GM12878 (cell line): ENCODE results near the gene KRT7.

Experiments
- CEBPB ChIP-seq, 2 experiments: fragments of 150-350 bp in 1 of 2; IDR thresholded peaks; 2 replicates each; pipeline ENCODE4 v1.6.1; 2012 to 2014; ENCODE audit warnings: low read depth in 2 of 2, low read length in 2 of 2, borderline replicate concordance in 1 of 2, inconsistent platforms in 1 of 2
- CTCF ChIP-seq, 3 experiments: IDR thresholded peaks in 2 of 3; conservative IDR thresholded peaks in 1 of 3; 2 replicates each; pipeline ENCODE4 v1.5.1; 2011; ENCODE audit warnings: low read depth in 3 of 3, low read length in 3 of 3, mild to moderate bottlenecking in 3 of 3, control low read depth in 2 of 3, moderate library complexity in 2 of 3, inconsistent platforms in 1 of 3, mixed read lengths in 1 of 3; ENCODE audit not compliant: control insufficient read depth in 2 of 3, insufficient read depth in 1 of 3; ENCODE audit errors: extremely low read depth in 1 of 3
- EP300 ChIP-seq, 2 experiments: fragments of 150-350 bp in 1 of 2; IDR thresholded peaks; 2 replicates each; pipeline ENCODE4 v1.6.1; 2011 to 2012; ENCODE audit warnings: low read depth in 2 of 2, low read length in 2 of 2, borderline replicate concordance in 1 of 2, improper control_type of control experiment in 1 of 2, inconsistent platforms in 1 of 2; ENCODE audit not compliant: control insufficient read depth in 1 of 2
- POLR2A ChIP-seq: IDR thresholded peaks from 2 replicates; pipeline ENCODE4 v1.6.1; 2011; ENCODE audit warnings: low read depth, mild to moderate bottlenecking, low read length
- RCOR1 ChIP-seq: conservative IDR thresholded peaks from 2 replicates; pipeline ENCODE4 v1.6.1; 2012; ENCODE audit warnings: low read depth, low read length, improper control_type of control experiment
- RFX5 ChIP-seq: IDR thresholded peaks from 2 replicates; pipeline ENCODE4 v1.6.1; 2011; ENCODE audit warnings: low read depth, low read length, improper control_type of control experiment
- SUPT20H ChIP-seq: IDR thresholded peaks from 2 replicates; pipeline ENCODE4 v1.6.1; 2011; ENCODE audit warnings: low read depth, mild to moderate bottlenecking, low read length, moderate library complexity, borderline replicate concordance; ENCODE audit not compliant: control insufficient read depth
- YY1 ChIP-seq: IDR thresholded peaks from 2 replicates; pipeline ENCODE4 v1.6.1; 2011; ENCODE audit warnings: low read depth, mild to moderate bottlenecking, low read length

- TF ChIP-seq POLR2A (no peak), CTCF (IDR thresholded peaks at IDR 0.05 in 2 of 3, conservative IDR thresholded peaks at IDR 0.05 in 1 of 3; ENCODE audit: control insufficient read depth in 2 of 3, extremely low read depth in 1 of 3, insufficient read depth in 1 of 3, low read depth in 3 of 3, low read length in 3 of 3) (no peak), CEBPB (IDR thresholded peaks at IDR 0.05; ENCODE audit: borderline replicate concordance in 1 of 2, low read depth in 2 of 2, low read length in 2 of 2) (no peak), YY1 (no peak), RFX5 (no peak), RCOR1 (no peak), EP300 (IDR thresholded peaks at IDR 0.05; ENCODE audit: borderline replicate concordance in 1 of 2, control insufficient read depth in 1 of 2, low read depth in 2 of 2, low read length in 2 of 2) (no peak), SUPT20H (no peak)
Measured at GRCh38 chr12:52247622-52248540, 14.8 kb downstream of the KRT7 start.
